Measurements from ENCODE around the gene ARHGEF4.

The ARHGEF4 gene

GRCh38 chr2:130836501-130837174, at the start of gene ARHGEF4:
ARHGEF4 (plus strand) TSS chr2:130836914; CDS start chr2:130836954, 40 bp downstream.
- peak; percentile 25 to 27 for DNase-seq

DNA sequence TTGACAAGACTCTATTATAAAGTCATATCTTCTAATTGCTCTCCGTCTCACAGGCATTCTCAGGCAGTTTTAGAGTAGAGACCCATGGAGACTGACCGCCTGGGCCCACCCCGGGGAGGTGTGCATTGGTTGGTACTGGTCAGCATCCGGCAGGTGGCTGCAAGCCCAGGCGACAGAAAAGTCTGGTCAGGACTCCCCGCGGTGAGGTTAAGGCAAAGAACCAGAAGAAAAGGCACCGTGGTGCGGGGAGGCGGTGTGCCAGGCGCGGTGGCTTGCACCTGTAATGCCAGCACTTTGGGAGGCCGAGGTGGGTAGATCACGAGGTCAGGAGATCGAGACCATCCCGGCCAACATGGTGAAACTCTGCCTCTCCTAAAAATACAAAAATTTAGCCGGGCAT, 48.9 kb upstream of the ARHGEF4 start:
- no peak for DNase-seq

DNA sequence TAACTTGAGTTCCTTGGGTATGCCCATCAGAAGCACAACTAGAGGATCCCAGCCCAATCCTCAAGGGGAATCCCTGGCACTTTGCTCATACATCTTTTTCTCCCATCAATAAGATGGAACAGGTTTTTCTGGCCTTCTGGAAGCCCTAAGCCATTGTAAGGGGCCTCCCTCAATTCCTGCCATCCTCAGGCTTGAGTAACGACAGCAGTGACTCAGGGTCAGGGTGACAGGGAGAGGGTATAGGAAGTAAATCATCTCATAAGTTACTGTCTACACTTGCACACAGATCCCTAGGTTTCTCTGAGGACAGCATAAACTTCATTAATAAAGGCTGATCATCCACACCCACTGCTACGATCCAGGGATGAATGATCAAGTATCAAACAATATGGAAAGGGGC, 46.4 kb upstream of the ARHGEF4 start:
- DNase-seq = no peak

DNA sequence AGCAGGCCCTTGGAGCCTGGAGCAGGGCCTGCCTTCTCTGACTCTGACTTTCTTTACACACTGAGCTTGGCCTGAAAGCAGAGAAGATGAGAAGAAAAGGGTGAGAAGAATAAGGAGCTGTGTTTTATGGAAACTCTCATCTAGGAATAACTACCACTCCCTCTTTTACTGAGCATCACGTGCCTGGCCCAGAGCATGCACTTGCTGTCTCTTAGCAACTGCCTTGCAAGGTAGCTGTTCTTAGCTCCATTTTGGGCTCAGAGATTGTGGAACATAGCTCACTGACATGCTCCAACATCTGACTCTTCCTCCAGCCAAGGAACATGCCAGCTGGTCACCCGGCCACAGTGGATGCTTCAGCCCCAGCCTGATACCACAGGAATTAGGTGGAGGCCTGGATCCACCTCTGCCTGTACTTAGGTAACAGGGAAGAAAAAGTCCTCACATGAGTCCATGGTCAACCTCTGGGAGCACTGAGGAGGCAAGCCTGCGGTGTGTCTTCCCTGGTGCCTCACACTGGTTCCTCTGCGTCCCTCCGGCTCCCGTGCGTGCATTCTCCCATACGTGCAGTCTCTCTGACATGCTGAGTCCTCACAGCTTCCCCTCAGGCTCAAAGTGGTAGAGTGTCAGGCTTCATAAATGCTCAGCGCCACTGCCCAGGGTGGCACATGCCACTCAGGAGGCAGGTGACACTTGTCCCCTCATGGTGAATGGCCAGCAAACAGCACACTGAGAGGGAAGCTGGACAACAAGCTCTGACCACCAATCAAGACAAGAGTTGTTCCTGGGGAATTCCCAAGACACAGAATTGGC, 45.7 kb upstream of the ARHGEF4 start:
- no peak for DNase-seq

DNA sequence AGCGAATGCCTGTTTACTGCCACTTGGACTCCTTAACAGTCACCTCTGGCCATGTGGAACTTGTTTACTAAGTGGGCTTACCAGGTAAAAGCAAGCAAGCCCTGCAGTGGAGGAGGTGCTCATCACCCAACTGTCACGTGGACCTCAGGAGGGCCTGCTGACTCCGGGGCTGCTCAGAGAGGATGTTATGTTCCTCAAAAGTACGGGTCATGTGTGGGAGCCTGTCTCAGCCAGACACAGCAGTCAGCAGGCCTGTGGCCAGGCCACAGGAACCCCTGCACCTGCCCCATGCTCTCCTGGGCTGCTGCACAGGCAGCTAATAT, 45.1 kb upstream of the ARHGEF4 start:
- DNase-seq = no peak

DNA sequence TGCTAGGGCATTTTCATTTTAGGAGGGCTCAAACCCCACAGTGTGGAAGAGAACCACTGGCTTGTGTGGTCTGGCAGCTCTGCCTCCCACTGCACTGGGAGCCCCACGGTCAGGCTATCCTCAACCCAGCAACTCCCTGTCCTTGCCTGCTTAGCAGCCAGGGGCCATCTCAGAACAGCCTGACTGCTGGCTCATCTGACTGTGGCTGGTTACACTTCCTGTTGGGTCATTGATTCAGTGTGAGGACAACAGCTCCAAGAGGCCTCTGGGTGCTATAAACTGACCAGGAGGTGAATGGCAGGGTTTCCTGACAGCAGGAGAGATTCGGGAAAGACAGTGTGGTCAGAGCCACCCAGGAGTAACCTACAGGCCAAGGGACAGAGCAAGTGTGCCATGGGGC, 41.3 kb upstream of the ARHGEF4 start:
- DNase-seq = no peak

GRCh38 chr2:130796290-130796689, 40.4 kb upstream of the ARHGEF4 start:
- no peak for DNase-seq

- peak; percentile 93 to 95 for DNase-seq
Measured at GRCh38 chr2:130797493-130798435, 39.0 kb upstream of the ARHGEF4 start.

- no peak for DNase-seq
Measured at GRCh38 chr2:130798472-130799218, 38.1 kb upstream of the ARHGEF4 start.

DNA sequence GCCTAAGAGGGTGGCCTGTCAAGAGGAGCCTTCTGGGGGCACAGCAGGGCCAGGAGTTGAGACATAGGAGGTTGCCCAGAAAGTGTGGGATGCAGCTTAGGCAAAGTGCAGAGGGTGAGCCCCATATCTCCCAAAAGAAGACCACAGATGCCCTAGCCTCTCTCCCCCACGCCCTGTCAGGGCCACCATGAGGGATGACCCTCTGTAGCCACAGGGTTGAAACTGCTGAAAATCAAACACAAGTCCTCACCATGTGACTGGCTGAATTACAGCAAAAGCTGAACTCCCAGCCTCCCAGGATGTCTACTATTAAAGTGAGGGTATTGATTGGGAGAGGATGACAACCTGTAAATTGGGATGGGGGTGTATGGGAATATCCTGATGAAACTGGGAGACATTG, 37.4 kb upstream of the ARHGEF4 start:
- no peak for DNase-seq

- DNase-seq = no peak
Measured at GRCh38 chr2:130805613-130806012, 31.1 kb upstream of the ARHGEF4 start.

DNA sequence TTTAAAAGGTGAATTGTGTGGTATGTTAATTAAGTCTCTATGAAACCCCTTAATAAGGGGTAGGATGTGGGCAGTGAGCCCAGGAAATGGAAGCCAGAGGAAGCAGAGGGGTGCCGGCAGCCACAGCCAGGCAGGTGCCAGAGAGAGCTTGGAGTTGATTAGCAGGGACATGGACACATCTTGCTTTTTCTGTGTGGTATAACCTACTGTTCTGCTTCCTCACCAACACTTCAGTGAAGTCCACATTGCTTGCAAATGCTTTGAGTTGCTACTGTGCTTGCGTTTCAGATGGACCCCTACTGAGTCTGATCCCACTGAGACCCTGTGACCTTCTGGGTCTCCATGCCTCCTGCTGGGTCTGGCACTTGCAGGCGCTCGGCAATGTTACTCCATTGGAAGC, 30.3 kb upstream of the ARHGEF4 start:
- no peak for DNase-seq

DNA sequence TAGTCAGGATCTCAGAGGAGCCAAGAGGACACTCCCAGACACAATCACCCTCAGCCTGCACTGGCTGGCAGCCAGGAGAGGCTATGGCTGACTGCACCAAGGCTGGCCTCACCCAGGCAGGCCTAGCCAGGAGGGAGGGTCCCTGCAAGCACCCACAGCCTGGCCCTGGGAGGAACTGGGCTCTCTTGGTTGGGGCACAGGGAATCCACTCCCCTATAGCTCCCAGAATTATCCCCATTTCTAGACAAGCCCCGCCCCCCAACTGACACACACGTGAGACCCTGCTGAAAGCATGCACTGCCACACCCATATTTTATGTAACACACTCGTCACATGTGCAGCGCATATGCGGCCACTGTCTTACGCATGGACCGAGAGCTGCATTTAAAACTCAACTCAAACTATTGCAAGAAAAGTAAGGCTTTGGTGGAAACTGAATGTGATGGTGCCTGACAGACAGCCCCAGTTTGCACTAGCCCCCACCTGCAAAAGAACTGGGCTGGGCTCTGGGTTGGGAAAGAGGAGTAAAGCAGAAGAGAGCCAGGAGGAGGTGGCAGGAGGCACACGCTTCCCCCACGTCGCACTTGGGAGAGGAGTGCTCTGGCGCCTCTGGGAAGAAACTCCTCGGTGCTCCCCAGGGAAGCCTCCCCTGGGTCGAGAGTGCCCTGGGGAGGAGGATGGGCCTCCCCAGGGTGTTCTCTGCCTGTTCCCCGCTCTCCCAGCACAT, 28.9 kb upstream of the ARHGEF4 start:
- no peak for DNase-seq

DNA sequence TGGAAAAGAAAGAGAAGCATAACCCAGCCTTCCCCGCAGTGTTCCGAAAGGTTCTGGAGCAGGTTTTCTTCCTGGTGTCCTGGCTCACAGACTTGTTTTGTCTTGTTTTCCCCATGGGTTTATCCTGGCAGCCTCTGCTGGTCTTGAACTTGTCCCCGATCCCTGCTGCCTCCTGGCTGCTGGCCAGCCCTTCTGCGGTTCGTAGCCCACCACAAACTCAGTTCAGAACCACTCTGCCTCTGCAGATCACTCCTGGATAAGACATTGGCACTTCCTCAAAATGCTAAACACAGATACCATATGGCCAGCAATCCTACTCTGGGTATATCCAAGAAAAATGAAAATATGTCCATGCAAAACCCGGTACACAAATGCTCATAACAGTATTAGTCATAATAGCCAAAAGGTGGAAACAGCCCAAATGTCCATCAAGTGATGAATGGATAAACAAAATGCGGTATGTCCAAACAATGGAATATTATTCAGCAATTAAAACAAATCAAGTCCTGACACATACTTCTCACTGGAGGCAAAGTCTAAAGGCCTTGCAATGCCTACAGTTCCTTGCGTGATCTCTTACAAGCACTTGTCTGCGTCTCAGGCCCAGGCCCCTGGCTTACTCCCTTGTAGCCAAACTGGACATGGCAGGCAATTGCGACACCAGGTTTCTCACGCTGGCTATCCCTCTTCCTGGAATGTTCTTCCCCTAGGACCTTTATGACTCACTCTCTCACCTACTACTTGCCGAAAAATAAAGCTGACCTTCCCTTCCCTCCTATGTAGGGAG, 28.0 kb upstream of the ARHGEF4 start:
- DNase-seq = no peak

GRCh38 chr2:130810490-130810889, 26.2 kb upstream of the ARHGEF4 start:
- no peak for DNase-seq

DNA sequence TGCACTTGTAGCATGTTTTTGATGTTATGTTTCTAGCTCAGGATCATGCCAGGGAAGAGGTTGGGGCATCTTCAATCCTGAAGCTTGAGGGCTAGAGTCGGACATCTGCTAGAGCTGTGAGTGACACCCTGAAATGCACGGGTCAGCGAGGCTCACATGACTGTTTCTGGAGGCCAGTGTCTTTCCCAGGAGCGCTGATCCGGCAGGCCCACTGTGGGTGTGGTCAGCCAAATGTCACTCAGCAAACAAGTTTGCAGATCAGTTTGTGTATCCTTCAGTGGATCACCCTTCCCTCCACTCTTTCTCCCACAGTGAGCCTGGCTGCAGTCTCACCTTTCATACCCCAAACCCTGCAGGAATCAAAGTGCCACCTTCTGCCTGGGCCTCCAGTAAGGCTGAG, 23.0 kb upstream of the ARHGEF4 start:
- DNase-seq = no peak

DNA sequence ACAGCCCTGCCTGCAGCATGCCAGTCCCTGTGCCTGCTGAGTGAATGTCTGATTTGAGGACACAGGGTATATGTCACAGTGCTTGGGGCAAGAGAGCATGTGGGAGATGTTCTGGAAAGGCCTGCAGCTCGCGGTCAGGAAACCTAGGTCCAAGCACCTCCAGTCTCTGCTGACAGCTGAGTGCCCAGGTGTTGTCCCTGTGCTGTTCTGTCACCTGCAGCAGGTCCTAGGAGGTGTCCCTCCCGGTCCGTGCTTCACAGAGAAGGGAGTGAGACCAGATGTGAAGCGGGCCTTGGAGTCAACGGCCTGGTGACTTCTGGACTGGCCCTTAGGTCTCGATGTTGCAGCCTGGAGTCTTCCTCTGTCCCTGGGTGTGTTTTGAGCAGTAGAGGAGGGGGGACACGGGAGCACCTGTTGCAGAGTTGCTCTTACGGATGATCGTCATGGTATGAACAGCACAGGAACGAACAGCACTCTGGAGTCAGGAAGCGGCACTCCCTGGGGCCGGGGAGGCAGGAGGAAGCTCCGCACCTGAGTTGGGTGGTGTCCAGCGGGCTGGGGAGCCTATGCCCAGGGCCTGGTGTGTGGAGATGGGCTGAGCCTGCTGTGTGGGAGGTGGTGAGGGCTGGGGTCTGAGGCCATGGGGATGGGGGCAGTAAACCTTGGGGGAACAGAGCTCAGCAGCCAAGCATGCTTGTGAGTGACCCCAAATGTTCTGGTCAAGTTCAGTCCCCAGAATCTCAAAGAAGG, 21.6 kb upstream of the ARHGEF4 start:
- DNase-seq = no peak

GRCh38 chr2:130818809-130819208, 17.9 kb upstream of the ARHGEF4 start:
- DNase-seq = no peak

- no peak for DNase-seq
Measured at GRCh38 chr2:130819226-130819607, 17.5 kb upstream of the ARHGEF4 start.

DNA sequence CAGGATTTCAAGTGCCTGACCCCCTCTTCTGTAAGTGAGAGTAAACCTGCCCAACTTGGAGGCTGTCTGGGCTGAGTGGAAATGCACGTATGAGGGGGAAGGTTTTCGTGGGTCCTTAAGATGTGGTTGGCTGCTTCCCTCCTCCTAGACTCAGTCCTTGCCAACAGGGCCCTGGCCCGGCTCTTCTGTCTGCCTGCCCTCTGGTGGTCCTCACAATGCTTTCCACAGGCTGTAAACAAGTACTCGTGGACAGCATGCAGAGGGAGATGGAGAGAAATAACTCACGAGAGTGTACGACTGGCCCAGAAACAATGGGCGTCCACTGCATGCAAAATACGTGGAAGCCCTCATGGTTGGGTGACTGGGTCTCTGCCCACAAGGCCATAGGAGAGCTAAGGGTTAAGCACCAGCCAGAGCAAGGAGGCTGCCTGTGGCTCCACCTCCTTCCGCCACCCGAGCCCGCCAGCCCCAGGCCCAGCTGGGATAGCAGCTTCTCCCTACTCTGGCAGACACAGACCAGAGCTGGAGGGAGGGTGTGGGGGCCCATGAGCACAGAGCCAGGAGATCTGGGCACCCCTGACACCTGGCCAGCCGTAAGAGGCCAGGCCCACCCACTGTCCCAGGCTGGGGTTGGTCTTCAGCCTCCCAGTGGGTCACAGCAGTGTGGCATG, 17.0 kb upstream of the ARHGEF4 start:
- DNase-seq = no peak

All from activated CD4-positive, alpha-beta T cell treated with anti-CD3 and anti-CD28 coated beads, Interleukin-2, amount 50 U/mL, for 48 hours (primary cell).